ENCODE data around the gene MAP7.

- no peak for TF ChIP-seq REST (IDR thresholded peaks at IDR 0.05; ENCODE audit: borderline replicate concordance)
- TF ChIP-seq CTCF (IDR thresholded peaks at IDR 0.05; ENCODE audit: poor library complexity, severe bottlenecking) = no peak
Measured at GRCh38 chr6:136365776-136366354, 184.4 kb downstream of the MAP7 start.

Measured in neural cell (in vitro differentiated cells).